ENCODE results near the gene B3GAT1.
A peak's percentile ranks its signal among the peaks of the same experiment; 100 is the strongest.
"Not testable (repeated sequence)": the region's sequence is repeated elsewhere in the genome, so short reads cannot be mapped to it uniquely, and the experiment has no call there.

Gene B3GAT1

DNA sequence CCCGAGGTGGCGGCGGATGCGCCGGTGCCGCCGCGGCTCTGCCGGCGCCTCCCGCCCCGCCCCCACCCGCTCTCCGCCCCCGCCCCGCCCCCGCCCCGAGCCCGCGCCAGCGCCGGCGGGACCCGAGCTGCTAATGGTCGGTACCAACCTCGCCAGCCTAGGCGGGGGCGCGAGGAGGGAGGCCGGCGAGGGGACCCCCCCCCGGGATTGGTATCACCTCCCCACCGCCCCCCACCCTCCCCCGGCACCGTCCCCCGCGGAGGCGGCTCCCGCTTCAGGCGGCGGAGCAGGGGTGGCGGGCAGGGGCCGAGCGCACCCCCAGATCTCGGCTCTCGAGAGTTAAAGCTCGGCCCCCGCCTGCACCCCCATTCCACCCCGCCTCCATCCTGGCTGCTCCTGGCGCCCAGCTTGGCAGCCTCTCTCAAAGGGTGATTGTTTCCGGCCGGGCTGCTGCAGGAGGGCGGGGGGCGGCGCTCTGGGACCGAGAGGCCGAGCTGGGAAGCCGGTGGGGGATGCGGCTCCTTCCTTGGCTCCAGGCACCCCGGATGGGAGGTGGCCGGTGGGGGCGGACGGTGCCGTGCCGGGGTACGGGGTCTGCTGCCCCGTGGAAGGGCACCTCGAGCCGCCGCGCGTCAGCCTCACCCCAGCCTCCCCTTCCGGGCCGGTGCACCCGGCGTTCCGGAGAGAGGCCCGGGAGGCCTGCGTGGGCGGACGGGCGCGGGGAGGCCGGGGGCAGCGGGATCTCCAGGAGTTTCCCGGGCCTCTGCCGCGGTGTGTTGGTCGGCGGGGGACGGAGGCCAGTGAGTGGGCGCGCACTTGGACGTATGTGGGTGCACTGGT, at the start of gene B3GAT1:
TSS of gene B3GAT1 (minus strand) at position 40 of the 840 bp plus-strand sequence. CDS start 24,583 bp downstream, outside the sequence.
- DNase-seq (ENCODE audit: low spot score) = peak; percentile 67

GRCh38 chr11:134461621-134462020, 49.6 kb upstream of the B3GAT1 start:
- DNase-seq (ENCODE audit: low spot score) = no peak
- no peak for FAIRE-seq

More for the DNA sequence above, at the start of gene B3GAT1:
- FAIRE-seq = no peak

DNA sequence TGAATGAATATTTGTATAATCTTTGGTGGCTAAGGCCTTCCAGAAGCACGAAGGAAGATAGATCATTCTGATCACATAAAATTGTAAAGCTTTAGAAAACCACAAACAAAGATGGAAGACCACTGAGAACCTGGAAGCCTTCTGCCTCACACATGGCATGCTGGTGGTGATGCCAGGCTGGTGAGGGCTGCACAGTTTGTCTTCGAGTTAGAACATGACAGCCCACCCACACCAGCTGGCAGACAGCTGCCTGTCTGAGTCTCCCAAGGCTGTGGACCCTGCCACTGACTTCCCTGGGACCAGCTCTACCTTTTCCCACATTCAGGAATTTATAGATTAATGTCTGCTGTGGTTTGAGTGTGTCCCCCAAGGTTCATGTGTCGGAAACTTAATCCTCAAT, 48.8 kb upstream of the B3GAT1 start:
- FAIRE-seq = no peak
- no peak for DNase-seq (ENCODE audit: low spot score)

GRCh38 chr11:134460062-134460561, 48.1 kb upstream of the B3GAT1 start:
- no peak for DNase-seq (ENCODE audit: low spot score)
- FAIRE-seq = no peak

DNA sequence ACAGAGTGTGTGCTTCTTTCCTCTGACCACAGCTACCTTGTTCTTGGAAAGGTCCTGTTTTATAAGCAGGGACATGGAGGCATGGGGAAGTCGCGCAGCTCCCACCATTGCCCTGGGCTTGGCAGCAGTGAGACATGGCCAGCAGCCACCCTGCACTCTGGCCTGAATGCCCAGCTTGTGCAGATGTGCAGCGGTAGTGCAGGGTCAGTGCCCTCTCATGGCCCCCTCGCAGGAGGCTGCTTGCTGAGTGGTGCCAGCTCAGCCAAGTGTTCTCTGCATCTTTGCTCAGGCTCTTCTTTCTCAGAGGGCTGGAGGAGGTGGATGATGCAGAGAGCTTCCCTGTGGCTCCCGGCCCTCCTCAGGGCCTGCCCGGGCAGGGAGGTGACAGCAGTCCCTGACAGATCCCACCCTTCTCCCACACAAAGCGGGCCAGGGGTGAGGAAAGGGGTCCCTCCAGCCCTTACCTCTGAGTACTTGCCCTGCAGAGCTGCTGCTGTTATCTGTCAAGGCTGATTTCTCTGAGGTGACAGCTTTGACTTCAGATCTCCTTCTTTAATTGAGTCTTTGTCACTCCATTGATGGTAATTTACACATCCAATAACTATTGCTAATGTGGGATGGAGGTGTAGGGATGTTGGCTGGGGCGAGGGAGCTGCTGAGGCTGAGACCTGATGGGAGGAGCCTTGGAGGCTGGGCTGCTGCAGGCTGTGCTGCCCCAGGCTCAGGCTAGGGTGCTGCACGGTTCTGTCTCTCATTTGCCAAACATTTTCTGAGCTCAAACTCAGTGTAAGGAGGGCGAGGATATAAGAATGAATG, 47.4 kb upstream of the B3GAT1 start:
- FAIRE-seq (no peak), DNase-seq (ENCODE audit: low spot score) (no peak)

DNA sequence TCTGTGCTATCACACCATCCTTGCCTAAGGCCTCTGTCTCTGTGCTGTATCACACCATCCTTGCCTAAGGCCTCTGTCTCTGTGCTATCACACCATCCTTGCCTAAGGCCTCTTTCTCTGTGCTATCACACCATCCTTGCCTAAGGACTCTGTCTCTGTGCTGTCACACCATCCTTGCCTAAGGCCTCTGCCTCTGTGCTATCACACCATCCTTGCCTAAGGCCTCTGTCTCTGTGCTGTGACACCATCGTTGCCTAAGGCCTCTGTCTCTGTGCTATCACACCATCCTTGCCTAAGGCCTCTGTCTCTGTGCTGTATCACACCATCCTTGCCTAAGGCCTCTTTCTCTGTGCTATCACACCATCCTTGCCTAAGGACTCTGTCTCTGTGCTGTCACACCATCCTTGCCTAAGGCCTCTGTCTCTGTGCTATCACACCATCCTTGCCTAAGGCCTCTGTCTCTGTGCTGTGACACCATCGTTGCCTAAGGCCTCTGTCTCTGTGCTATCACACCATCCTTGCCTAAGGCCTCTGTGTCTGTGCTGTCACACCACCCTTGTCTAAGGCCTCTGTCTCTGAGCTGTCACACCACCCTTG, 45.5 kb upstream of the B3GAT1 start:
- FAIRE-seq = not testable (repeated sequence)

DNA sequence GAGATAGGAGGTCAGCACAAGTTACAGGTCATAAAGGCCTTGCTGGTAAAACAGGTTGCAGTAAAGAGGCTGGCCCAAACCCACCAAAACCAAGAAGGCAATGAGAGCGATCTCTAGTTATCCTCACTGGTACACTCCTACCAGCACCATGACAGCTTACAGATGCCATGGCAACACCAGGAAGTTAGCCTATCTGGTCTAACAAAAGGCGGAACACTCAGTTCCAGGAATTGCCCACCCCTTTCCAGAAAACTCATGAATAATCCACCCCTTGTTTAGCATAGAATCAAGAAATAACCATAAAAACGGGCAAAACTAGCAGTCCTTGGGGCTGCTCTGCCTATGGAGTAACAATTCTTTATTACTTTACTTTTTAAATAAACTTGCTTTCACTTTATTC, 43.5 kb upstream of the B3GAT1 start:
- no peak for FAIRE-seq

More for the DNA sequence above, 45.5 kb upstream of the B3GAT1 start:
- DNase-seq (ENCODE audit: low spot score) = not testable (repeated sequence)

GRCh38 chr11:134454146-134454690, 42.2 kb upstream of the B3GAT1 start:
- no peak for DNase-seq (ENCODE audit: low spot score)
- FAIRE-seq = no peak

More for the DNA sequence above, 43.5 kb upstream of the B3GAT1 start:
- no peak for DNase-seq (ENCODE audit: low spot score)

GRCh38 chr11:134453441-134453840, 41.4 kb upstream of the B3GAT1 start:
- DNase-seq (ENCODE audit: low spot score) = no peak
- FAIRE-seq = no peak

GRCh38 chr11:134452838-134453155, 40.8 kb upstream of the B3GAT1 start:
- DNase-seq (ENCODE audit: low spot score) (no peak), FAIRE-seq (no peak)

DNA sequence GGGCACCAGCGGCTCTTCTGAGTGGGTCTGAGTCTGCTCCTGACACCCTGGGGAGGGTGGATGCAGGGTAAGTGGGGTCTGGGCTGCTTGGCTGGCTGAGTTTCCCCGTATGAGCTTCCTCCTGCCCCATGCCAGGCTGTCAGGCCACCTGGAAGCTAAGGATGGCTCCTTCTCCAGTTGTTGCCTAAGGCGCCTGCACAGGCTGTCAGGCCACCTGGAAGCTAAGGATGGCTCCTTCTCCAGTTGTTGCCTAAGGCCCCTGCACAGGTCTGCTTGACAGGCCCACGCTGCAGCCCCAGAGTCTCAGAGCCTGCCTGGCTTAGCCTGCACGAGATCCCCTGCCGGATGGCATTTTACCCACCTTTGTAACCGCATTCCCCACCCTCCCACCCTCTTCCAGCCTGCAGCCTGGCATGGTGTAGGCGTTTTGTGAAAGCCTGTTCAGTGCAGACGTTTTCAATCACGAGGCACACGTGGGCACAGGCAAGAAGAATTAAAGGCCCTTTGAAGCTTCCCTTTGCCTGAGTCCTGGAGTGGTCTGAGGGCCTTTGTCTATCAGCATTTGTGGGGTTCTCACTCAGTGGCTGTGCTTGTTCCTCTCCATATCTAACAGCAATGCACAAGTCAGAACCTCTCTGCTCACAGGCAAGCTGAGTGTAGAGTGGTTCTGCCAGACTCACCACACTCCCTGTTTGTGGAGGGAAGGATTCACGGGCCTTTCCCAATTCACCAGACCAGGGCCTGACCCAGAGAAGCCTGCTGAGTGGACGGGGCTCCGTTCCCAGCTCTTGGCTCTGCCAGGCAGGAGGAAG, 40.2 kb upstream of the B3GAT1 start:
- FAIRE-seq = no peak
- DNase-seq (ENCODE audit: low spot score) = no peak

DNA sequence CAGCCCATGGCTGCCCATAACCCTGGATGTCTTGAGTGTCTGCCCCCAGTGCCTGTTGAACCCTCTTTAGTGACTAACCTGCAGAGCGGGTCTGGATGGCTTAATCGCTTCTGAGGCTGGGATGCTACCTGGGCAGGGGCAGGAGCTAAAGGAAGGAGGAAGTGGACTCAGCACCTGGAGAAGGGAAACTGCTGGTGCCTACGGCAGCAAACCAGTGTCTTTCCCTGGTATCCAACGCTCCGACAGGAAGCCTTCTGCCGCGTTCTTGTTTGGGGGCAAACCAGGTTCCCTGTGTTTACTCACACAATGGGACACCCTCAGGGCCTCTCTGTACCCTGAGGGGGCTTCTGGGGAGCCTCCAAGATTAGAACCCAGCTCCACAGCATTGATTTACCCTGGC, 38.1 kb upstream of the B3GAT1 start:
- FAIRE-seq (no peak), DNase-seq (ENCODE audit: low spot score) (no peak)

- no peak for DNase-seq (ENCODE audit: low spot score)
- FAIRE-seq = no peak
Observed at GRCh38 chr11:134449713-134450112, 37.7 kb upstream of the B3GAT1 start.

DNA sequence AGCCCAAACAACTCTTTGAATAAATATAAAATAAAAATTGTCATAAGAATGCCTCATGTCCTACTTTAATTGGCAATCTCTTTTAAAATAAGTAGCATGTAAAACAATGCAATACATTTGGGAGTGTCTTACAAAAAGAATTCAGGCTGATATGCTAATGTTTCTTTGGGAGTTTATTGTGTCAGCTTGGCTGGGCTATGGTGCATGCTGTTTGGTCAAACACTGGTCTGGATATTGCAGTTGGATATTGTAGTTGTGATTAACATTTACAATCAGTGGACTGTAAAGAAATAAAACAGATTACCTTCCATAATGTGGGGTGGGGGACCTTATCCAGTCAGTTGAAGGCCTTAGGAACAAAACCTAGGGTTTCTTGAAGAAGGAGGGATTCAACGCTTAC, 37.0 kb upstream of the B3GAT1 start:
- FAIRE-seq (no peak), DNase-seq (ENCODE audit: low spot score) (no peak)

DNA sequence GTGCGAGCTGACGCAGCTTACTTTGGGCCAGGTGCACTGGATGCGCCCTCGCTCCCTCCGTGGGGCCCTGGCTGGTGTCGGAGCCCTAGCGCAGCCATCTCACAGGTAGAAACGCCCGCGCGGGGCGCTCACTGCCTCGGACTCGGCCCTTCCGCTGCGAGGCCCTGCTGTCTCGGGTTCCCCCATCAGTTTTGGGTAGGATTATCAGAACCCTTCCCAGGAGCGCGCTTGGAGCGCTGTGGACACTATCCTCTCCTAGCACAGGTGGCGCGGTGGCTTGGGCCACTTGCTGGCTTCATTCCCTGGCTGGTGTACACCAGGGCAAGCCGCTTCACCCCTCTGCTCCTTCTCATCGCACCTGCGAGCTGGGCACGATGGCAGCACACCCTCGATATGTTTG, 35.7 kb upstream of the B3GAT1 start:
- DNase-seq (ENCODE audit: low spot score) (no peak), FAIRE-seq (no peak)

- DNase-seq (ENCODE audit: low spot score) = no peak
- no peak for FAIRE-seq
Observed at GRCh38 chr11:134445601-134446325, 33.7 kb upstream of the B3GAT1 start.

DNA sequence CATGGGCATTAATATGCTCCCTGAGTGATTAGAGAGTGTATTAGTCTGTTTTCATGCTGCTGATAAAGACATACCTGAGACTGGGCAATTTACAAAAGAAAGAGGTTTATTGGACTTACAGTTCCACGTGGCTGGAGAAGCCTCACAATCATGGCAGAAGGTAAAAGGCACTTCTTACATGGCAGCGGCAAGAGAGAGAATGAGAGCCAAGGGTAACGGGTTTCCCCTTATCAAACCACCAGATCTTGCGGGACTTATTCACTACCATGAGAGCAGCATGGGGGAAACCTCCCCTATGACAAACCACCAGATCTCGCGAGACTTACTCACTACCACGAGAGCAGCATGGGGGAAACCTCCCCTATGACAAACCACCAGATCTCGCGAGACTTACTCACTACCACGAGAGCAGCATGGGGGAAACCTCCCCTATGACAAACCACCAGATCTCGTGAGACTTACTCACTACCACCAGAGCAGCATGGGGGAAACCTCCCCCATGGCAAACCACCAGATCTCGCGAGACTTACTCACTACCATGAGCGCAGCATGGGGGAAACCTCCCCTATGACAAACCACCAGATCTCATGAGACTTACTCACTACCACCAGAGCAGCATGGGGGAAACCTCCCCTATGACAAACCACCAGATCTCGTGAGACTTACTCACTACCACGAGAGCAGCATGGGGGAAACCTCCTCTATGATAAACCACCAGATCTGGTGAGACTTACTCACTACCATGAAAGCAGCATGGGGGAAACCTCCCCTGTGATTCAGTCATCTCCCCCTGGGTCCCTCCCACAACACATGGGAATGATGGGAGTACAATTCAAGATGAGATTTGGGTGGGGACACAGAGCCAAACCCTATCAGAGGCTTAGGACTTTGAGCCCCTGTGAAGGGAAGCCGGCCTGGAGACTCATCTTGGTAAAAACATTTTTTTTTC, 32.4 kb upstream of the B3GAT1 start:
- FAIRE-seq; DNase-seq (ENCODE audit: low spot score): not testable (repeated sequence)

DNA sequence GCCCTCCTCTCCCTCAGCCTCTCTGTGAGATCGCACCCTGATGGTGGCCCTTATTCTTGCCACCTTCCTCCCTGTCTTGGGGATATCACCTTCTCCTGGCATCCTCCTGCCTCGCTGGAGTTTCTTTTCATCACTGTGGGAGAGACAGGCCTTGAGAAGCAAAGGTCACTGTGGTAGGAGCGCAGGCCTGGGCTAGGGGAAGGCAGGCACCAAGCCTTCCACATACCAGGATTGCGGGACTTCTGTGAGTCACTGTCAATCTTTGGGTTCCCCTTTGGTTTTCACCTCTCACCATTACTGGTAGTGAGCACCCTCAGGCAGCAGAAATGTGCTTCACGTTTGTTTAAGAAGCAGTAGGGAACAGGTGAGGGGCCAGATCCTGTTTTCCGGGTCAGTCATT, 31.2 kb upstream of the B3GAT1 start:
- DNase-seq (ENCODE audit: low spot score) (no peak), FAIRE-seq (no peak)

- DNase-seq (ENCODE audit: low spot score) = no peak
- no peak for FAIRE-seq
Observed at GRCh38 chr11:134442246-134442645, 30.2 kb upstream of the B3GAT1 start.
